Vagina (tissue), 2 donors: ENCODE data around the gene CD1E.

ENCODE experiments used
- POLR2A ChIP-seq, 2 donors: fragments of 450-650 bp; IDR thresholded peaks; one replicate each; pipeline ENCODE4 v1.6.1; 2017; ENCODE audit warnings: antibody characterized with exemption in 2 of 2, mild to moderate bottlenecking in 2 of 2, moderate library complexity in 2 of 2
- POLR2AphosphoS5 ChIP-seq, 2 donors: sonication (generic); formaldehyde crosslinking; IDR thresholded peaks; one replicate each; pipeline ENCODE4 v1.9.0; 2017; ENCODE audit warnings: antibody characterized with exemption in 2 of 2, mild to moderate bottlenecking in 2 of 2, low read depth in 1 of 2; ENCODE audit not compliant: insufficient read depth in 1 of 2
- TF ChIP-seq, protein P1 (sequence below), 3 experiments: fragments of 450-650 bp in 2 of 3; fragments of 200-600 bp in 1 of 3; sonication (generic) in 1 of 3; IDR thresholded peaks; one replicate each; pipeline ENCODE4 v1.5.1; 2017 to 2019; ENCODE audit warnings: antibody characterized with exemption in 3 of 3, mild to moderate bottlenecking in 2 of 3, moderate library complexity in 2 of 3

GRCh38 chr1:158329300-158329699 lies 24.4 kb upstream of the CD1E start:
- TF ChIP-seq, protein P1, sequence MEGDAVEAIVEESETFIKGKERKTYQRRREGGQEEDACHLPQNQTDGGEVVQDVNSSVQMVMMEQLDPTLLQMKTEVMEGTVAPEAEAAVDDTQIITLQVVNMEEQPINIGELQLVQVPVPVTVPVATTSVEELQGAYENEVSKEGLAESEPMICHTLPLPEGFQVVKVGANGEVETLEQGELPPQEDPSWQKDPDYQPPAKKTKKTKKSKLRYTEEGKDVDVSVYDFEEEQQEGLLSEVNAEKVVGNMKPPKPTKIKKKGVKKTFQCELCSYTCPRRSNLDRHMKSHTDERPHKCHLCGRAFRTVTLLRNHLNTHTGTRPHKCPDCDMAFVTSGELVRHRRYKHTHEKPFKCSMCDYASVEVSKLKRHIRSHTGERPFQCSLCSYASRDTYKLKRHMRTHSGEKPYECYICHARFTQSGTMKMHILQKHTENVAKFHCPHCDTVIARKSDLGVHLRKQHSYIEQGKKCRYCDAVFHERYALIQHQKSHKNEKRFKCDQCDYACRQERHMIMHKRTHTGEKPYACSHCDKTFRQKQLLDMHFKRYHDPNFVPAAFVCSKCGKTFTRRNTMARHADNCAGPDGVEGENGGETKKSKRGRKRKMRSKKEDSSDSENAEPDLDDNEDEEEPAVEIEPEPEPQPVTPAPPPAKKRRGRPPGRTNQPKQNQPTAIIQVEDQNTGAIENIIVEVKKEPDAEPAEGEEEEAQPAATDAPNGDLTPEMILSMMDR (IDR thresholded peaks at IDR 0.05): no peak
- TF ChIP-seq POLR2AphosphoS5 (IDR thresholded peaks at IDR 0.05; ENCODE audit: insufficient read depth in 1 of 2, low read depth in 1 of 2): no peak
- TF ChIP-seq POLR2A (IDR thresholded peaks at IDR 0.05): no peak
